Neural cell (in vitro differentiated cells): ENCODE measurements around the gene LRRK1.

Experiments used
- EP300 ChIP-seq: fragments of 450-650 bp; conservative IDR thresholded peaks from 2 replicates; pipeline ENCODE4 v1.6.1; 2014; ENCODE audit warnings: antibody characterized with exemption, mild to moderate bottlenecking, moderate library complexity; ENCODE audit not compliant: poor library complexity, severe bottlenecking
- TF ChIP-seq, protein P1 (sequence below): fragments of 450-650 bp; IDR thresholded peaks from 2 replicates; pipeline ENCODE4 v1.5.1; 2014; ENCODE audit warnings: antibody characterized with exemption, mild to moderate bottlenecking, moderate library complexity; ENCODE audit not compliant: poor library complexity, severe bottlenecking
- TF ChIP-seq, protein P2 (sequence below): IDR thresholded peaks from 2 replicates; pipeline ENCODE4 v1.6.1; 2012; ENCODE audit warnings: borderline replicate concordance

- TF ChIP-seq, protein P1, sequence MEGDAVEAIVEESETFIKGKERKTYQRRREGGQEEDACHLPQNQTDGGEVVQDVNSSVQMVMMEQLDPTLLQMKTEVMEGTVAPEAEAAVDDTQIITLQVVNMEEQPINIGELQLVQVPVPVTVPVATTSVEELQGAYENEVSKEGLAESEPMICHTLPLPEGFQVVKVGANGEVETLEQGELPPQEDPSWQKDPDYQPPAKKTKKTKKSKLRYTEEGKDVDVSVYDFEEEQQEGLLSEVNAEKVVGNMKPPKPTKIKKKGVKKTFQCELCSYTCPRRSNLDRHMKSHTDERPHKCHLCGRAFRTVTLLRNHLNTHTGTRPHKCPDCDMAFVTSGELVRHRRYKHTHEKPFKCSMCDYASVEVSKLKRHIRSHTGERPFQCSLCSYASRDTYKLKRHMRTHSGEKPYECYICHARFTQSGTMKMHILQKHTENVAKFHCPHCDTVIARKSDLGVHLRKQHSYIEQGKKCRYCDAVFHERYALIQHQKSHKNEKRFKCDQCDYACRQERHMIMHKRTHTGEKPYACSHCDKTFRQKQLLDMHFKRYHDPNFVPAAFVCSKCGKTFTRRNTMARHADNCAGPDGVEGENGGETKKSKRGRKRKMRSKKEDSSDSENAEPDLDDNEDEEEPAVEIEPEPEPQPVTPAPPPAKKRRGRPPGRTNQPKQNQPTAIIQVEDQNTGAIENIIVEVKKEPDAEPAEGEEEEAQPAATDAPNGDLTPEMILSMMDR, result no peak
- TF ChIP-seq, protein P2, sequence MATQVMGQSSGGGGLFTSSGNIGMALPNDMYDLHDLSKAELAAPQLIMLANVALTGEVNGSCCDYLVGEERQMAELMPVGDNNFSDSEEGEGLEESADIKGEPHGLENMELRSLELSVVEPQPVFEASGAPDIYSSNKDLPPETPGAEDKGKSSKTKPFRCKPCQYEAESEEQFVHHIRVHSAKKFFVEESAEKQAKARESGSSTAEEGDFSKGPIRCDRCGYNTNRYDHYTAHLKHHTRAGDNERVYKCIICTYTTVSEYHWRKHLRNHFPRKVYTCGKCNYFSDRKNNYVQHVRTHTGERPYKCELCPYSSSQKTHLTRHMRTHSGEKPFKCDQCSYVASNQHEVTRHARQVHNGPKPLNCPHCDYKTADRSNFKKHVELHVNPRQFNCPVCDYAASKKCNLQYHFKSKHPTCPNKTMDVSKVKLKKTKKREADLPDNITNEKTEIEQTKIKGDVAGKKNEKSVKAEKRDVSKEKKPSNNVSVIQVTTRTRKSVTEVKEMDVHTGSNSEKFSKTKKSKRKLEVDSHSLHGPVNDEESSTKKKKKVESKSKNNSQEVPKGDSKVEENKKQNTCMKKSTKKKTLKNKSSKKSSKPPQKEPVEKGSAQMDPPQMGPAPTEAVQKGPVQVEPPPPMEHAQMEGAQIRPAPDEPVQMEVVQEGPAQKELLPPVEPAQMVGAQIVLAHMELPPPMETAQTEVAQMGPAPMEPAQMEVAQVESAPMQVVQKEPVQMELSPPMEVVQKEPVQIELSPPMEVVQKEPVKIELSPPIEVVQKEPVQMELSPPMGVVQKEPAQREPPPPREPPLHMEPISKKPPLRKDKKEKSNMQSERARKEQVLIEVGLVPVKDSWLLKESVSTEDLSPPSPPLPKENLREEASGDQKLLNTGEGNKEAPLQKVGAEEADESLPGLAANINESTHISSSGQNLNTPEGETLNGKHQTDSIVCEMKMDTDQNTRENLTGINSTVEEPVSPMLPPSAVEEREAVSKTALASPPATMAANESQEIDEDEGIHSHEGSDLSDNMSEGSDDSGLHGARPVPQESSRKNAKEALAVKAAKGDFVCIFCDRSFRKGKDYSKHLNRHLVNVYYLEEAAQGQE, result no peak
- no peak for TF ChIP-seq EP300
Measured at GRCh38 chr15:100926258-100926657, 7.1 kb downstream of the LRRK1 start.
